Upper lobe of left lung (tissue), 6 donors: ENCODE results near the gene PCDHGB2. TPM values are rescaled to one million over a fixed set of nuclear protein-coding genes. Genes with fewer than 3 reads are reported as not detected.

ENCODE experiments used
- ATAC-seq, 2 donors: fragments of 200-7000 bp; cut with Tn5 transposase; one replicate each; pipeline ENCODE4 v1.9.1; 2022; ENCODE audit warnings: mild to moderate bottlenecking in 2 of 2, moderate library complexity in 2 of 2; ENCODE audit not compliant: low FRiP score in 2 of 2
- DNase-seq, 2 donors: peaks; one replicate each; pipeline ENCODE4 v3.0.0-alpha.2; 2019 to 2020
- H3K27ac ChIP-seq, 4 donors: fragments of 200-600 bp; sonication (generic); one replicate each; pipeline ENCODE4 v1.5.1; 2016 to 2019
- H3K27me3 ChIP-seq, 4 donors: fragments of 200-600 bp; sonication (generic); one replicate each; pipeline ENCODE4 v1.5.1; 2017 to 2019
- H3K36me3 ChIP-seq, 4 donors: fragments of 200-600 bp; sonication (generic); one replicate each; pipeline ENCODE4 v1.5.1; 2016 to 2019
- H3K4me1 ChIP-seq, 4 donors: fragments of 200-600 bp; sonication (generic); one replicate each; pipeline ENCODE4 v1.5.1; 2018 to 2019
- H3K4me3 ChIP-seq, 4 donors: fragments of 200-600 bp; sonication (generic); one replicate each; pipeline ENCODE4 v1.5.1; 2017 to 2019; ENCODE audit warnings: mild to moderate bottlenecking in 2 of 4, moderate library complexity in 1 of 4
- H3K9me3 ChIP-seq, 4 donors: fragments of 200-600 bp; sonication (generic); one replicate each; pipeline ENCODE4 v1.5.1; 2018 to 2019
- CTCF ChIP-seq, 6 experiments: fragments of 450-650 bp in 4 of 6; fragments of 200-600 bp in 2 of 6; sonication (generic) in 2 of 6; IDR thresholded peaks; one replicate each; pipeline ENCODE4 v1.5.1; 2016 to 2019; ENCODE audit warnings: antibody characterized with exemption in 6 of 6
- EP300 ChIP-seq, 4 donors: sonication (generic); formaldehyde crosslinking; IDR thresholded peaks; one replicate each; pipeline ENCODE4 v1.5.1; 2017; ENCODE audit warnings: antibody characterized with exemption in 4 of 4, control low read depth in 2 of 4
- POLR2A ChIP-seq, 4 donors: fragments of 450-650 bp; IDR thresholded peaks; one replicate each; pipeline ENCODE4 v1.5.1; 2016 to 2017; ENCODE audit warnings: antibody characterized with exemption in 4 of 4, mild to moderate bottlenecking in 2 of 4
- POLR2AphosphoS5 ChIP-seq, 2 donors: sonication (generic); formaldehyde crosslinking; IDR thresholded peaks; one replicate each; pipeline ENCODE4 v1.5.1; 2017; ENCODE audit warnings: antibody characterized with exemption in 2 of 2
- WGBS, 2 donors: methylation state at CpG; one replicate each; pipeline ENCODE4 v1.1.5; 2017 to 2018; 5-methylcytosine and 5-hydroxymethylcytosine counted together
- total RNA-seq, 6 donors: library from RNA; depleted of rRNA in 4 of 6; stranded (reverse); fragments of >200 nt in 4 of 6; gene quantifications; one replicate each; pipeline versions ENCODE4 v1.1.0 to v1.2.1, GENCODE V29; 2016 to 2021
- donor health status: DM: no; HTN: no; CAD: no; lungs with moderate emphysema.
- donor health status: DM: no; HTN: yes; CAD: no; lungs with severe emphysema.

Gene PCDHGB2
- total RNA-seq, 6 donors from 2014 or later: 1.7 to 12.6 (median 2.7) TPM

GRCh38 chr5:141356950-141357349 lies 2.8 kb upstream of the PCDHGB2 start:
- peaks cover 33 to 85% (median 66%) of the 10 kb centered on the region in 4 donors for H3K9me3 ChIP-seq
- H3K4me3 ChIP-seq: no peak overlapping the region
- H3K36me3 ChIP-seq: no peaks in the 10 kb centered on the region
- DNase-seq (no peak), ATAC-seq (no peak)
- no peak overlapping the region for H3K27ac ChIP-seq
- no peak for TF ChIP-seq POLR2AphosphoS5 (IDR thresholded peaks at IDR 0.05)
- no peaks in the 10 kb centered on the region for H3K27me3 ChIP-seq
- WGBS, 2 donors: 45 to 58% methylated on average over 4 to 7 of the region's 19 CpGs
- H3K4me1 ChIP-seq: no peaks in the 10 kb centered on the region

- H3K36me3 ChIP-seq: no peaks in the 10 kb centered on the region
- no peaks in the 10 kb centered on the region for H3K4me1 ChIP-seq
- H3K9me3 ChIP-seq: peaks cover 52 to 95% (median 76%) of the 10 kb centered on the region in 4 donors
- peak overlapping the region in 1 of 4 donors; percentile 36 for H3K4me3 ChIP-seq
- H3K27ac ChIP-seq: no peak overlapping the region
- 38 to 47% methylated on average over 12 to 15 of the region's 15 CpGs for WGBS, 2 donors
- DNase-seq (no peak), ATAC-seq (no peak)
- TF ChIP-seq POLR2A (IDR thresholded peaks at IDR 0.05): no peak
- TF ChIP-seq CTCF (IDR thresholded peaks at IDR 0.05): no peak
- TF ChIP-seq EP300 (IDR thresholded peaks at IDR 0.05): no peak
- no peak for TF ChIP-seq POLR2AphosphoS5 (IDR thresholded peaks at IDR 0.05)
- peaks cover 0 to 4% (median 0%) of the 10 kb centered on the region in 4 donors for H3K27me3 ChIP-seq
These were observed 891 bp downstream of the PCDHGB2 start for GRCh38 chr5:141360685-141361084.

- ATAC-seq (no peak), DNase-seq (no peak)
- Histone ChIP-seq H3K4me1 (no peaks in the 10 kb centered on the region), H3K27ac (no peak overlapping the region), H3K36me3 (no peaks in the 10 kb centered on the region), H3K9me3 (peaks cover 66 to 97% (median 76%) of the 10 kb centered on the region in 4 donors), H3K4me3 (no peak overlapping the region), H3K27me3 (peaks cover 0 to 7% (median 0%) of the 10 kb centered on the region in 4 donors)
- TF ChIP-seq EP300 (IDR thresholded peaks at IDR 0.05) (no peak), POLR2AphosphoS5 (IDR thresholded peaks at IDR 0.05) (no peak)
These were observed 2.9 kb downstream of the PCDHGB2 start for GRCh38 chr5:141362719-141363118.

- ATAC-seq (no peak), DNase-seq (no peak)
- H3K4me1 ChIP-seq: no peaks in the 10 kb centered on the region
- peaks cover 0 to 7% (median 0%) of the 10 kb centered on the region in 4 donors for H3K27me3 ChIP-seq
- H3K36me3 ChIP-seq: no peaks in the 10 kb centered on the region
- no peak for TF ChIP-seq POLR2A (IDR thresholded peaks at IDR 0.05)
- TF ChIP-seq POLR2AphosphoS5 (IDR thresholded peaks at IDR 0.05): no peak
- TF ChIP-seq CTCF (IDR thresholded peaks at IDR 0.05): no peak
- no peak for TF ChIP-seq EP300 (IDR thresholded peaks at IDR 0.05)
- peaks cover 66 to 89% (median 77%) of the 10 kb centered on the region in 4 donors for H3K9me3 ChIP-seq
- H3K4me3 ChIP-seq: no peak within 1 kb of the TSS
- H3K27ac ChIP-seq: no peak within 1 kb of the TSS
- 18 to 21% methylated on average over 33 to 34 of the region's 34 CpGs for WGBS, 2 donors
These were observed 4.3 kb downstream of the PCDHGB2 start, which contains the start of gene PCDHGA5 for GRCh38 chr5:141363952-141364660. Gene PCDHGA5, plus strand, starts transcription at chr5:141364162. Its CDS starts 169 bp downstream, at chr5:141364331.

- no peak for TF ChIP-seq POLR2A (IDR thresholded peaks at IDR 0.05)
- TF ChIP-seq POLR2AphosphoS5 (IDR thresholded peaks at IDR 0.05): no peak
- TF ChIP-seq CTCF (IDR thresholded peaks at IDR 0.05): no peak
- TF ChIP-seq EP300 (IDR thresholded peaks at IDR 0.05): no peak
- no peak overlapping the region for H3K27ac ChIP-seq
- no peaks in the 10 kb centered on the region for H3K4me1 ChIP-seq
- DNase-seq (peak in 1 of 2 donors; percentile 56), ATAC-seq (no peak)
- peaks cover 0 to 7% (median 0%) of the 10 kb centered on the region in 4 donors for H3K27me3 ChIP-seq
- no peaks in the 10 kb centered on the region for H3K36me3 ChIP-seq
- 32 to 36% methylated on average over 15 to 44 of the region's 46 CpGs for WGBS, 2 donors
- peaks cover 64 to 85% (median 80%) of the 10 kb centered on the region in 4 donors for H3K9me3 ChIP-seq
- no peak overlapping the region for H3K4me3 ChIP-seq
These were observed 6.5 kb downstream of the PCDHGB2 start for GRCh38 chr5:141366016-141366896.
